Measurements from ENCODE around the gene KRTAP5-2. TPM values are rescaled to one million over a fixed set of nuclear protein-coding genes. Genes with fewer than 3 reads are reported as not detected.
A peak's percentile ranks its signal among the peaks of the same experiment; 100 is the strongest.

KRTAP5-2 gene
- total RNA-seq, 2 donors from 2014 or later = not detected

- H3K27ac ChIP-seq (ENCODE audit: low read depth, low read length) = no peak overlapping the region
- peaks cover 76% of the 10 kb centered on the region for H3K27me3 ChIP-seq (ENCODE audit: control insufficient read depth, insufficient read depth, low read length, poor library complexity, severe bottlenecking)
- no peak for TF ChIP-seq CTCF (conservative IDR thresholded peaks at IDR 0.05)
- Mint-ChIP-seq H3K27me3 (ENCODE audit: insufficient read depth) (peaks cover 63% of the 10 kb centered on the region), H3K27ac (no peak overlapping the region), H3K4me1 (no peaks in the 10 kb centered on the region), H3K36me3 (ENCODE audit: low read depth) (no peaks in the 10 kb centered on the region), H3K4me3 (peak overlapping the region; percentile 32), H3K9me3 (no peaks in the 10 kb centered on the region)
- no peak for DNase-seq
- no peak overlapping the region for H3K4me3 ChIP-seq (ENCODE audit: low read length)
- no peaks in the 10 kb centered on the region for H3K9me3 ChIP-seq (ENCODE audit: control insufficient read depth, low read length)
- H3K36me3 ChIP-seq (ENCODE audit: control insufficient read depth, insufficient read depth, low read length) = no peaks in the 10 kb centered on the region
- WGBS, 2 experiments (ENCODE audit: insufficient coverage in 1 of 2, insufficient read length in 1 of 2) = 22 to 24% methylated on average over 12 to 29 of the region's 33 CpGs
- no peaks in the 10 kb centered on the region for H3K4me1 ChIP-seq (ENCODE audit: control insufficient read depth, insufficient read depth, low read length)
- no peak overlapping the region for H3K9ac ChIP-seq (ENCODE audit: extremely low read depth, low read length, poor library complexity, severe bottlenecking)
Observed at GRCh38 chr11:1547467-1548098, 50.5 kb downstream of the KRTAP5-2 start.

Other genes with a start within 250 kb of the KRTAP5-2 start
- gene BRSK2, start 208.4 kb downstream of the KRTAP5-2 start, total RNA-seq = 10 to 100 TPM in 1 of 2 donors, 1 to 10 TPM in 1; 9.4 to 10.3 TPM
- gene MOB2, start 111.5 kb downstream of the KRTAP5-2 start, total RNA-seq = 10 to 100 TPM; 23.9 to 25.4 TPM
- gene DUSP8, start 26.0 kb downstream of the KRTAP5-2 start, total RNA-seq = 1 to 10 TPM; 4.7 to 7.0 TPM
- not detected for gene KRTAP5-1, start 13.0 kb downstream of the KRTAP5-2 start, total RNA-seq
- not detected for gene KRTAP5-3, start 10.2 kb upstream of the KRTAP5-2 start, total RNA-seq
- not detected for gene KRTAP5-4, start 23.8 kb upstream of the KRTAP5-2 start, total RNA-seq
- not detected for gene KRTAP5-5, start 31.5 kb upstream of the KRTAP5-2 start, total RNA-seq
- gene KRTAP5-6, start 98.9 kb upstream of the KRTAP5-2 start, total RNA-seq = not detected
- 1 to 10 TPM in 1 of 2 donors, under 1 TPM in 1; 0.75 to 1.0 TPM for gene IFITM10, start 152.3 kb upstream of the KRTAP5-2 start, total RNA-seq
- gene CTSD, start 165.6 kb upstream of the KRTAP5-2 start, total RNA-seq = 100 to 1,000 TPM; 185 to 208 TPM
- gene SYT8, start 236.7 kb upstream of the KRTAP5-2 start, total RNA-seq = not detected
- not detected for gene TNNI2, start 240.7 kb upstream of the KRTAP5-2 start, total RNA-seq

All from endodermal cell (in vitro differentiated cells).